ENCODE data around the gene KRT81.

- no peak for TF ChIP-seq CTCF (conservative IDR thresholded peaks at IDR 0.05; ENCODE audit: low read length)
- TF ChIP-seq EZH2phosphoT487 (IDR thresholded peaks at IDR 0.05; ENCODE audit: borderline replicate concordance), result no peak
Observed at GRCh38 chr12:52267266-52267665, 24.1 kb downstream of the KRT81 start.
